Kidney epithelial cell (primary cell): ENCODE measurements around the gene TENM4. TPM values are rescaled to one million over a fixed set of nuclear protein-coding genes. Genes with fewer than 3 reads are reported as not detected.
A peak's percentile ranks its signal among the peaks of the same experiment; 100 is the strongest.

Experiments
- DNase-seq: peaks from one replicate; pipeline ENCODE4 v3.0.0-alpha.2; 2010; ENCODE audit warnings: low read depth
- H3K27me3 ChIP-seq: 2 replicates; pipeline ENCODE4 v1.6.0; 2011; ENCODE audit warnings: low read length; ENCODE audit not compliant: control insufficient read depth, insufficient read depth
- H3K36me3 ChIP-seq: 2 replicates; pipeline ENCODE4 v1.5.1; 2011; ENCODE audit warnings: low read length; ENCODE audit not compliant: control insufficient read depth, insufficient read depth
- H3K4me3 ChIP-seq: 2 replicates; pipeline ENCODE4 v1.5.1; 2011; ENCODE audit warnings: low read depth, mild to moderate bottlenecking, control low read depth, low read length
- CTCF ChIP-seq: IDR thresholded peaks from 2 replicates; pipeline ENCODE4 v1.5.1; 2011; ENCODE audit warnings: mild to moderate bottlenecking, moderate library complexity, low read length, control low read depth, inconsistent platforms; ENCODE audit not compliant: insufficient read depth, poor library complexity, severe bottlenecking
- total RNA-seq: library from RNA; depleted of rRNA; stranded (reverse); fragments of >200 nt; gene quantifications from 2 replicates; pipeline ENCODE4 v1.2.3, GENCODE V29; 2015

TENM4 gene
- total RNA-seq, 1 donor from 2014 or later, result 35.3 TPM

GRCh38 chr11:79097246-79097875 lies 343.5 kb downstream of the TENM4 start:
- no peak for DNase-seq
- TF ChIP-seq CTCF, result no peak
- no peaks in the 10 kb centered on the region for H3K36me3 ChIP-seq
- no peaks in the 10 kb centered on the region for H3K27me3 ChIP-seq
- no peak overlapping the region for H3K4me3 ChIP-seq

GRCh38 chr11:79095424-79095823 lies 345.4 kb downstream of the TENM4 start:
- Histone ChIP-seq H3K27me3 (no peaks in the 10 kb centered on the region), H3K4me3 (no peak overlapping the region), H3K36me3 (no peaks in the 10 kb centered on the region)
- no peak for TF ChIP-seq CTCF
- DNase-seq, result no peak

- Histone ChIP-seq H3K27me3 (no peaks in the 10 kb centered on the region), H3K36me3 (no peaks in the 10 kb centered on the region), H3K4me3 (no peak overlapping the region)
- TF ChIP-seq CTCF, result no peak
- no peak for DNase-seq
Observed at GRCh38 chr11:79094616-79095015, 346.2 kb downstream of the TENM4 start.

GRCh38 chr11:79092791-79093353 lies 348.0 kb downstream of the TENM4 start:
- no peak overlapping the region for H3K4me3 ChIP-seq

GRCh38 chr11:79090191-79090705 lies 350.6 kb downstream of the TENM4 start:
- no peaks in the 10 kb centered on the region for H3K27me3 ChIP-seq
- H3K4me3 ChIP-seq, result no peak overlapping the region
- DNase-seq, result no peak
- no peak for TF ChIP-seq CTCF
- no peaks in the 10 kb centered on the region for H3K36me3 ChIP-seq

More at GRCh38 chr11:79092791-79093353, 348.0 kb downstream of the TENM4 start:
- DNase-seq, result peak; percentile 98
- no peaks in the 10 kb centered on the region for H3K27me3 ChIP-seq
- no peak for TF ChIP-seq CTCF
- no peaks in the 10 kb centered on the region for H3K36me3 ChIP-seq
